ENCODE measurements around the gene FAM163B.
"Not testable (repeated sequence)": the region's sequence is repeated elsewhere in the genome, so short reads cannot be mapped to it uniquely, and the experiment has no call there.

Gene FAM163B

GRCh38 chr9:133628766-133629165 is 19.6 kb upstream of the FAM163B start:
- no peak for TF ChIP-seq CTCF (IDR thresholded peaks at IDR 0.05; ENCODE audit: insufficient read depth, missing control alignments)
- FAIRE-seq = no peak
- no peak for DNase-seq (ENCODE audit: insufficient read length, low spot score)

DNA sequence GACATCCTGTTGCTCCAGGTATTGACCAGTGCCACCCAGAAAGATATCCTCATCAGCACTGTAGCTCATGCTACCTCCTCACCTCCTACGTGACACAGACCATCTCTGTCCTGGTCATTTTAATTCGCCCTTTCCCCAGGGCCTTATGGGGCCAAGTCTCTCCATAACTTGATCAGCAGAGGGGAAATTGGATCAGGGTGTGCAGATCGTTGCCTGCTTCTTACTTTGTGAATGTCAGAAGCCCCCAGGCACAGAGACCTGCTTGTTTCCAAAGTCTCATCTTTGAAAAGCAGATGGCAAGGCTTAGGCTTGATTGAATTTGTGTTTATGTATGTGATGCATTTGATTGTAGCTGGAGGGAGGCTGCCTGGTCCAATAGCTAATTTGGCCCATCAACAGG is 18.2 kb upstream of the FAM163B start:
- no peak for TF ChIP-seq CTCF (IDR thresholded peaks at IDR 0.05; ENCODE audit: insufficient read depth, missing control alignments)
- DNase-seq (ENCODE audit: insufficient read length, low spot score) = no peak
- no peak for FAIRE-seq

- not testable (repeated sequence) for DNase-seq (ENCODE audit: insufficient read length, low spot score); FAIRE-seq
These were observed 16.8 kb upstream of the FAM163B start for GRCh38 chr9:133626008-133626407.

DNA sequence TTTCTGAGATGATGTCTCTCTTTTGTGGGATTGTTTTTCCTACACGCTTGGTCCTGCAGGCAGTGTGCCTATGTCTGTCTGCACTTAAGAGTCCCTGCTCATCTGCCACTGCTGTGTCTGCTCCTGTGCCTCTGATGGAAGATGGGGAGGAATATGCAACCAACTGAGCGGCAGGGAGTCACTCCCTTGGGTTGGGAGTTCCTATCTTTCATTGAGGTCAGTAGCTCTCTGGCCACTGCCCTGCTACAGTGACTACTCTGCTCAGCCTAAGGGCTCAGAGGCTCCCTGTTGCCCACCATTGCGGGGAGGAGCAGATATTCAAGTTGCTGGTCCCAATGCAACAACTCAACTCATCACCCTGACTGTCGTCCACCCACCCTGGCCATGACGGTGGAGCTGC is 13.4 kb upstream of the FAM163B start:
- TF ChIP-seq CTCF (IDR thresholded peaks at IDR 0.05; ENCODE audit: insufficient read depth, missing control alignments) = no peak
- FAIRE-seq = no peak
- no peak for DNase-seq (ENCODE audit: insufficient read length, low spot score)

DNA sequence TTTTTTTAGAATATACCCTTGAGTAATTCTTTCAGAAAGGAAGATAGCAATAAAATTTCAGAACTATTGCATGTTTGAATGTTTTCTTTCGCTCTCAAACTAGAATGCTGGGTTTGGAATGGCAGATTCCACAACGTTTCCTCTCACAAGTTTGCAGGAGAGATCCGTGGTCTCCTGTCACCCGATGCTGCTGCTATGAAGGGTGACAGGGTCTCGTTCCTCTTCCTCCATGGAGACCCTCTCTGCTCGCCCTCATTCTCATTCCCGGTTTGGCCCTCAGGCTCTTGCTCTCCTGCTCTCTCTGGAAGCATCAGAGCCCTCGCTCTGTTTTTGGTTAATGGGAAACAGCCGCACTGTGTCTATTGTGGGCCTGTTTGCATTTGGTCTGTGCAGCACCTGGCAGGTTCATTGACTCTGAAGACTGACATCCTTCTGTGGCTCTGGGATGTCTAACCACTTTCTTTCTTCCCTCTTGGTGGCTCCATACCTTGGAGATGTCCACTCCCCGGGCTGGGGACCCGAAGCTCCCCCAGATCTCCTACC is 12.6 kb upstream of the FAM163B start:
- FAIRE-seq (no peak), DNase-seq (ENCODE audit: insufficient read length, low spot score) (no peak)
- TF ChIP-seq CTCF (IDR thresholded peaks at IDR 0.05; ENCODE audit: insufficient read depth, missing control alignments) = no peak

GRCh38 chr9:133619791-133620190 is 10.6 kb upstream of the FAM163B start:
- DNase-seq (ENCODE audit: insufficient read length, low spot score) (no peak), FAIRE-seq (no peak)
- no peak for TF ChIP-seq CTCF (IDR thresholded peaks at IDR 0.05; ENCODE audit: insufficient read depth, missing control alignments)

GRCh38 chr9:133618726-133619125 is 9.5 kb upstream of the FAM163B start:
- FAIRE-seq = no peak
- no peak for TF ChIP-seq CTCF (IDR thresholded peaks at IDR 0.05; ENCODE audit: insufficient read depth, missing control alignments)
- no peak for DNase-seq (ENCODE audit: insufficient read length, low spot score)

All from D721Med (cell line).